Measurements from ENCODE around the gene BCL7C. TPM values are rescaled to one million over a fixed set of nuclear protein-coding genes. Genes with fewer than 3 reads are reported as not detected.

BCL7C gene
- polyA plus RNA-seq, 4 donors: 23.7 to 33.2 (median 30.5) TPM

GRCh38 chr16:30924913-30925631, 31.2 kb upstream of the BCL7C start:
- peaks cover 0 to 6% (median 5%) of the 10 kb centered on the region in 3 donors for H3K4me1 ChIP-seq (ENCODE audit: control insufficient read depth in 3 of 3, insufficient read depth in 2 of 3, low read depth in 1 of 3, low read length in 2 of 3)
- DNase-seq (no peak), FAIRE-seq (no peak)
- H3K4me3 ChIP-seq (ENCODE audit: low read depth in 1 of 3, low read length in 3 of 3): peak overlapping the region in 1 of 3 donors; percentile 86
- no peaks in the 10 kb centered on the region for H3K9me3 ChIP-seq (ENCODE audit: control insufficient read depth in 2 of 2, insufficient read depth in 1 of 2, low read depth in 1 of 2, low read length in 1 of 2)
- H3K36me3 ChIP-seq (ENCODE audit: control insufficient read depth in 3 of 3, insufficient read depth in 2 of 3, low read depth in 1 of 3, low read length in 3 of 3): peaks cover 0 to 45% (median 3%) of the 10 kb centered on the region in 3 donors
- WGBS, 3 donors: 74 to 78% (median 75%) methylated on average over 11 of the region's 11 CpGs
- H3K27ac ChIP-seq (ENCODE audit: low read depth in 1 of 3, low read length in 2 of 3): no peak overlapping the region
- no peaks in the 10 kb centered on the region for H3K27me3 ChIP-seq (ENCODE audit: control insufficient read depth in 3 of 3, insufficient read depth in 3 of 3, low read length in 3 of 3)

- Histone ChIP-seq H3K4me3 (ENCODE audit: low read depth in 1 of 3, low read length in 3 of 3) (peak overlapping the region; percentile 74 to 86 (median 79)), H3K4me1 (ENCODE audit: control insufficient read depth in 3 of 3, insufficient read depth in 2 of 3, low read depth in 1 of 3, low read length in 2 of 3) (peaks cover 0 to 6% (median 5%) of the 10 kb centered on the region in 3 donors)
- DNase-seq: peak in 1 of 2 donors; percentile 41
Measured at GRCh38 chr16:30924076-30924912, 30.4 kb upstream of the BCL7C start.

GRCh38 chr16:30923554-30924075, 29.7 kb upstream of the BCL7C start, which contains the start of gene FBXL19:
TSS of gene FBXL19 (plus strand) at chr16:30923572. CDS start at chr16:30925755, 2,183 bp downstream.
- H3K36me3 ChIP-seq (ENCODE audit: control insufficient read depth in 3 of 3, insufficient read depth in 2 of 3, low read depth in 1 of 3, low read length in 3 of 3): peaks cover 0 to 34% (median 0%) of the 10 kb centered on the region in 3 donors

More at GRCh38 chr16:30924076-30924912, 30.4 kb upstream of the BCL7C start:
- no peak for FAIRE-seq
- Histone ChIP-seq H3K36me3 (ENCODE audit: control insufficient read depth in 3 of 3, insufficient read depth in 2 of 3, low read depth in 1 of 3, low read length in 3 of 3) (peaks cover 0 to 40% (median 0%) of the 10 kb centered on the region in 3 donors), H3K27ac (ENCODE audit: low read depth in 1 of 3, low read length in 2 of 3) (peak overlapping the region in 1 of 3 donors; percentile 72), H3K9me3 (ENCODE audit: control insufficient read depth in 2 of 2, insufficient read depth in 1 of 2, low read depth in 1 of 2, low read length in 1 of 2) (no peaks in the 10 kb centered on the region), H3K27me3 (ENCODE audit: control insufficient read depth in 3 of 3, insufficient read depth in 3 of 3, low read length in 3 of 3) (no peaks in the 10 kb centered on the region)
- 3 to 17% (median 12%) methylated on average over 9 to 53 of the region's 53 CpGs for WGBS, 3 donors

GRCh38 chr16:30922960-30923535, 29.2 kb upstream of the BCL7C start:
- Histone ChIP-seq H3K4me1 (ENCODE audit: control insufficient read depth in 3 of 3, insufficient read depth in 2 of 3, low read depth in 1 of 3, low read length in 2 of 3) (peaks cover 0 to 6% (median 5%) of the 10 kb centered on the region in 3 donors), H3K36me3 (ENCODE audit: control insufficient read depth in 3 of 3, insufficient read depth in 2 of 3, low read depth in 1 of 3, low read length in 3 of 3) (peaks cover 0 to 30% (median 0%) of the 10 kb centered on the region in 3 donors), H3K4me3 (ENCODE audit: low read depth in 1 of 3, low read length in 3 of 3) (peak overlapping the region; percentile 74 to 86 (median 79)), H3K27me3 (ENCODE audit: control insufficient read depth in 3 of 3, insufficient read depth in 3 of 3, low read length in 3 of 3) (no peaks in the 10 kb centered on the region), H3K9me3 (ENCODE audit: control insufficient read depth in 2 of 2, insufficient read depth in 1 of 2, low read depth in 1 of 2, low read length in 1 of 2) (no peaks in the 10 kb centered on the region), H3K27ac (ENCODE audit: low read depth in 1 of 3, low read length in 2 of 3) (peak overlapping the region; percentile 91 to 98 (median 92))
- no peak for FAIRE-seq
- WGBS, 3 donors: 0 to 1% (median 0%) methylated on average over 27 to 33 of the region's 33 CpGs
- peak; percentile 100 for DNase-seq

More at GRCh38 chr16:30923554-30924075, 29.7 kb upstream of the BCL7C start, which contains the start of gene FBXL19:
- Histone ChIP-seq H3K9me3 (ENCODE audit: control insufficient read depth in 2 of 2, insufficient read depth in 1 of 2, low read depth in 1 of 2, low read length in 1 of 2) (no peaks in the 10 kb centered on the region), H3K27me3 (ENCODE audit: control insufficient read depth in 3 of 3, insufficient read depth in 3 of 3, low read length in 3 of 3) (no peaks in the 10 kb centered on the region), H3K4me1 (ENCODE audit: control insufficient read depth in 3 of 3, insufficient read depth in 2 of 3, low read depth in 1 of 3, low read length in 2 of 3) (peaks cover 0 to 6% (median 5%) of the 10 kb centered on the region in 3 donors), H3K27ac (ENCODE audit: low read depth in 1 of 3, low read length in 2 of 3) (peak within 1 kb of the TSS; percentile 91 to 98 (median 92)), H3K4me3 (ENCODE audit: low read depth in 1 of 3, low read length in 3 of 3) (peak within 1 kb of the TSS; percentile 74 to 86 (median 79))
- no peak for FAIRE-seq
- no peak for DNase-seq
- 0 to 1% (median 0%) methylated on average over 7 to 31 of the region's 31 CpGs for WGBS, 3 donors

DNA sequence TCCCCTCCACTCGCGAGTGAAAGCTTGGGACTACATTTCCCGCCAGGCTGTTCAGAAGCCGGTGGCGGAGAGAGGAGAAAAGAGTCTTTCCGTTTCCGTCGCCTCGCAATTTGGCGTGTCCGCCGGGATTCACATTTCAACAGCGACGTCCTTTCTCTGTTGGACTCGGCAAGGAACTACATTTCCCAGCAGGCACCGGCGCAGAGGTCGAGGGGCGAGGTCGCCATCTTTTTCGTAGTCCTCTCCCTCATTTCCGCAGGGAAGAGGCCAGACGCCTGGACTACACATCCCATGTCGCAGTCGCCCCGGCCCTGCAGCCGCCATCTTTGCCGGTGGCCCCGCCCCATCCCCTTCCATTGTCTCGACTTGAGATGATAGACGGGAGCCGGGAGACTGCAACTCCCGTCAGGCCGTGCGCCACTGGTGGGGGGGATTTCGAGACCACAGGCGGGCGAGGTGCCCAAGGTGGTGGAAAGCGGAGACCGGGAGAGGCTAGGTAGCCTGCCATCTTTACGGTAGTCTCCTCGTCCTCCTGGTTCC, 28.6 kb upstream of the BCL7C start:
- Histone ChIP-seq H3K27me3 (ENCODE audit: control insufficient read depth in 3 of 3, insufficient read depth in 3 of 3, low read length in 3 of 3) (no peaks in the 10 kb centered on the region), H3K27ac (ENCODE audit: low read depth in 1 of 3, low read length in 2 of 3) (peak overlapping the region; percentile 91 to 98 (median 92)), H3K9me3 (ENCODE audit: control insufficient read depth in 2 of 2, insufficient read depth in 1 of 2, low read depth in 1 of 2, low read length in 1 of 2) (no peaks in the 10 kb centered on the region), H3K4me3 (ENCODE audit: low read depth in 1 of 3, low read length in 3 of 3) (peak overlapping the region; percentile 43 to 79 (median 66)), H3K36me3 (ENCODE audit: control insufficient read depth in 3 of 3, insufficient read depth in 2 of 3, low read depth in 1 of 3, low read length in 3 of 3) (peaks cover 0 to 24% (median 0%) of the 10 kb centered on the region in 3 donors), H3K4me1 (ENCODE audit: control insufficient read depth in 3 of 3, insufficient read depth in 2 of 3, low read depth in 1 of 3, low read length in 2 of 3) (peaks cover 0 to 6% (median 5%) of the 10 kb centered on the region in 3 donors)
- DNase-seq (peak; percentile 100), FAIRE-seq (peak; percentile 83)
- 0 to 1% (median 0%) methylated on average over 42 of the region's 42 CpGs for WGBS, 3 donors

GRCh38 chr16:30921748-30922419, 28.0 kb upstream of the BCL7C start:
- Histone ChIP-seq H3K27ac (ENCODE audit: low read depth in 1 of 3, low read length in 2 of 3) (peak overlapping the region; percentile 72 to 98 (median 92)), H3K36me3 (ENCODE audit: control insufficient read depth in 3 of 3, insufficient read depth in 2 of 3, low read depth in 1 of 3, low read length in 3 of 3) (peaks cover 0 to 18% (median 0%) of the 10 kb centered on the region in 3 donors), H3K4me3 (ENCODE audit: low read depth in 1 of 3, low read length in 3 of 3) (peak overlapping the region in 2 of 3 donors; percentile 58 to 66), H3K27me3 (ENCODE audit: control insufficient read depth in 3 of 3, insufficient read depth in 3 of 3, low read length in 3 of 3) (no peaks in the 10 kb centered on the region), H3K4me1 (ENCODE audit: control insufficient read depth in 3 of 3, insufficient read depth in 2 of 3, low read depth in 1 of 3, low read length in 2 of 3) (peaks cover 0 to 6% (median 5%) of the 10 kb centered on the region in 3 donors), H3K9me3 (ENCODE audit: control insufficient read depth in 2 of 2, insufficient read depth in 1 of 2, low read depth in 1 of 2, low read length in 1 of 2) (no peaks in the 10 kb centered on the region)
- DNase-seq: peak; percentile 84 to 96
- 0% methylated on average over 36 to 37 of the region's 37 CpGs for WGBS, 3 donors
- FAIRE-seq: no peak

DNA sequence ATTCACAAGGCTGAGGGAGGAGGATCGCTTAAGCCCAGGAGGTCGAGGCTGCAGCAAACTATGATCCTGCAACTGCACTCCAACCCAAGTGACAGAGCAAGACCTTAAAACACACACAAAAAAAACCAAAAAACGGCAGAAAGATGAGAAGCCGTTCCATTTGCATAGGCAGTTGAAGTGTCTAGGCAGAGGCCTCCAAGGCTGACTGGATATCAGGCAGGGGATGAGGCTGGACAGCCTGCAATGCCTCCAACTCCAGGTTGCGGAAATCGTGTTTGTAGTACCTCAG, 27.5 kb upstream of the BCL7C start:
- Histone ChIP-seq H3K4me1 (ENCODE audit: control insufficient read depth in 3 of 3, insufficient read depth in 2 of 3, low read depth in 1 of 3, low read length in 2 of 3) (peaks cover 0 to 6% (median 5%) of the 10 kb centered on the region in 3 donors), H3K4me3 (ENCODE audit: low read depth in 1 of 3, low read length in 3 of 3) (peak overlapping the region in 2 of 3 donors; percentile 58 to 66), H3K9me3 (ENCODE audit: control insufficient read depth in 2 of 2, insufficient read depth in 1 of 2, low read depth in 1 of 2, low read length in 1 of 2) (no peaks in the 10 kb centered on the region), H3K27me3 (ENCODE audit: control insufficient read depth in 3 of 3, insufficient read depth in 3 of 3, low read length in 3 of 3) (no peaks in the 10 kb centered on the region), H3K27ac (ENCODE audit: low read depth in 1 of 3, low read length in 2 of 3) (peak overlapping the region; percentile 72 to 98 (median 92)), H3K36me3 (ENCODE audit: control insufficient read depth in 3 of 3, insufficient read depth in 2 of 3, low read depth in 1 of 3, low read length in 3 of 3) (peaks cover 0 to 13% (median 0%) of the 10 kb centered on the region in 3 donors)
- WGBS, 3 donors: 22 to 25% (median 25%) methylated on average over 6 of the region's 6 CpGs
- no peak for FAIRE-seq
- DNase-seq: no peak
